Osteocyte (in vitro differentiated cells): ENCODE data around the gene CCSER1. TPM values are rescaled to one million over a fixed set of nuclear protein-coding genes. Genes with fewer than 3 reads are reported as not detected.
"Not testable (repeated sequence)": the region's sequence is repeated elsewhere in the genome, so short reads cannot be mapped to it uniquely, and the experiment has no call there.

ENCODE experiments used
- DNase-seq: peaks from one replicate; pipeline ENCODE4 v3.0.0; 2021; ENCODE audit warnings: mixed read lengths; ENCODE audit not compliant: unreplicated experiment; ENCODE audit errors: extremely low spot score
- H3K27ac Mint-ChIP-seq: one replicate; pipeline ENCODE4 v1.8.0; 2021; ENCODE audit warnings: mild to moderate bottlenecking, mixed read lengths; ENCODE audit not compliant: unreplicated experiment
- H3K27me3 Mint-ChIP-seq: one replicate; pipeline ENCODE4 v1.8.0; 2021; ENCODE audit warnings: mixed read lengths; ENCODE audit not compliant: unreplicated experiment
- H3K36me3 Mint-ChIP-seq: one replicate; pipeline ENCODE4 v1.8.0; 2021; ENCODE audit warnings: mixed read lengths; ENCODE audit not compliant: unreplicated experiment
- H3K4me1 Mint-ChIP-seq: one replicate; pipeline ENCODE4 v1.8.0; 2021; ENCODE audit warnings: mixed read lengths; ENCODE audit not compliant: unreplicated experiment
- H3K4me3 Mint-ChIP-seq: one replicate; pipeline ENCODE4 v1.8.0; 2021; ENCODE audit warnings: mild to moderate bottlenecking, moderate library complexity, mixed read lengths; ENCODE audit not compliant: unreplicated experiment
- H3K9me3 Mint-ChIP-seq: one replicate; pipeline ENCODE4 v1.8.0; 2021; ENCODE audit warnings: mixed read lengths; ENCODE audit not compliant: unreplicated experiment
- CTCF ChIP-seq: fragments of 200-600 bp; sonication (generic); IDR thresholded peaks from 2 replicates; pipeline ENCODE4 v1.5.0; 2021; ENCODE audit warnings: antibody characterized with exemption, mild to moderate bottlenecking, moderate library complexity
- total RNA-seq: library from RNA; stranded (reverse); gene quantifications from 2 replicates; pipeline ENCODE4 v1.2.1, GENCODE V29; 2021

Gene CCSER1
- total RNA-seq, 1 donor from 2014 or later: not detected

- H3K9me3 Mint-ChIP-seq: no peaks in the 10 kb centered on the region
- no peaks in the 10 kb centered on the region for H3K36me3 Mint-ChIP-seq
- no peak overlapping the region for H3K4me3 Mint-ChIP-seq
- H3K27ac Mint-ChIP-seq: no peak overlapping the region
- no peaks in the 10 kb centered on the region for H3K27me3 Mint-ChIP-seq
- TF ChIP-seq CTCF: no peak
- DNase-seq: no peak
- no peaks in the 10 kb centered on the region for H3K4me1 Mint-ChIP-seq
Observed at GRCh38 chr4:91448668-91449330, 1321.6 kb downstream of the CCSER1 start.

- Mint-ChIP-seq H3K4me1 (no peaks in the 10 kb centered on the region), H3K27ac (no peak overlapping the region)
Observed at GRCh38 chr4:91454111-91454510, 1326.9 kb downstream of the CCSER1 start.

GRCh38 chr4:91462566-91462965 lies 1335.4 kb downstream of the CCSER1 start:
- H3K36me3 Mint-ChIP-seq, H3K27ac Mint-ChIP-seq, H3K4me3 Mint-ChIP-seq, H3K27me3 Mint-ChIP-seq, H3K4me1 Mint-ChIP-seq, DNase-seq: not testable (repeated sequence)
- H3K9me3 Mint-ChIP-seq: peaks cover 11% of the 10 kb centered on the region

More at GRCh38 chr4:91454111-91454510, 1326.9 kb downstream of the CCSER1 start:
- DNase-seq: no peak
- Mint-ChIP-seq H3K9me3 (peaks cover 4% of the 10 kb centered on the region), H3K4me3 (no peak overlapping the region), H3K36me3 (no peaks in the 10 kb centered on the region), H3K27me3 (no peaks in the 10 kb centered on the region)
- no peak for TF ChIP-seq CTCF

- TF ChIP-seq CTCF: no peak
- Mint-ChIP-seq H3K27me3 (no peaks in the 10 kb centered on the region), H3K27ac (no peak overlapping the region), H3K4me1 (no peaks in the 10 kb centered on the region), H3K36me3 (no peaks in the 10 kb centered on the region), H3K9me3 (no peaks in the 10 kb centered on the region), H3K4me3 (no peak overlapping the region)
- no peak for DNase-seq
Observed at GRCh38 chr4:91470671-91471070, 1343.5 kb downstream of the CCSER1 start.

GRCh38 chr4:91471280-91471679 lies 1344.1 kb downstream of the CCSER1 start:
- Mint-ChIP-seq H3K36me3 (no peaks in the 10 kb centered on the region), H3K4me3 (no peak overlapping the region), H3K27me3 (no peaks in the 10 kb centered on the region), H3K27ac (no peak overlapping the region), H3K4me1 (no peaks in the 10 kb centered on the region), H3K9me3 (peaks cover 1% of the 10 kb centered on the region)
- no peak for DNase-seq
- TF ChIP-seq CTCF: no peak
